HG02885 (cell line): ENCODE measurements around the gene DISC1.

Experiments used
- ATAC-seq: cut with Tn5 transposase; IDR thresholded peaks from one replicate; pipeline ENCODE4 v1.9.1; 2021; ENCODE audit warnings: mild to moderate bottlenecking; ENCODE audit not compliant: unreplicated experiment, poor library complexity

The DISC1 gene

GRCh38 chr1:231918239-231919015 lies 291.8 kb downstream of the DISC1 start:
- peak; percentile 56 for ATAC-seq

- no peak for ATAC-seq
Measured at GRCh38 chr1:231919239-231919885, 292.8 kb downstream of the DISC1 start.

- no peak for ATAC-seq
Measured at GRCh38 chr1:231919886-231920285, 293.3 kb downstream of the DISC1 start.

- ATAC-seq: no peak
Measured at GRCh38 chr1:231921646-231922345, 295.2 kb downstream of the DISC1 start.

- ATAC-seq: no peak
Measured at GRCh38 chr1:231923491-231924041, 297.0 kb downstream of the DISC1 start.

GRCh38 chr1:231924180-231924579 lies 297.6 kb downstream of the DISC1 start:
- ATAC-seq: no peak

GRCh38 chr1:231925864-231926263 lies 299.3 kb downstream of the DISC1 start:
- ATAC-seq: no peak

- ATAC-seq: no peak
Measured at GRCh38 chr1:231926340-231926739, 299.8 kb downstream of the DISC1 start.

- ATAC-seq: no peak
Measured at GRCh38 chr1:231926933-231927332, 300.3 kb downstream of the DISC1 start.

GRCh38 chr1:231927431-231927830 lies 300.8 kb downstream of the DISC1 start:
- no peak for ATAC-seq

- no peak for ATAC-seq
Measured at GRCh38 chr1:231929311-231929710, 302.7 kb downstream of the DISC1 start.

GRCh38 chr1:231930257-231930947 lies 303.8 kb downstream of the DISC1 start:
- no peak for ATAC-seq

GRCh38 chr1:231931146-231931545 lies 304.6 kb downstream of the DISC1 start:
- ATAC-seq: no peak

- ATAC-seq: no peak
Measured at GRCh38 chr1:231931846-231932454, 305.4 kb downstream of the DISC1 start.

- no peak for ATAC-seq
Measured at GRCh38 chr1:231933711-231934626, 307.4 kb downstream of the DISC1 start.

- ATAC-seq: no peak
Measured at GRCh38 chr1:231934797-231935196, 308.2 kb downstream of the DISC1 start.

GRCh38 chr1:231935856-231936255 lies 309.3 kb downstream of the DISC1 start:
- ATAC-seq: no peak

- ATAC-seq: no peak
Measured at GRCh38 chr1:231936983-231937775, 310.6 kb downstream of the DISC1 start.
